Measurements from ENCODE around the gene ZNF423.

DNA sequence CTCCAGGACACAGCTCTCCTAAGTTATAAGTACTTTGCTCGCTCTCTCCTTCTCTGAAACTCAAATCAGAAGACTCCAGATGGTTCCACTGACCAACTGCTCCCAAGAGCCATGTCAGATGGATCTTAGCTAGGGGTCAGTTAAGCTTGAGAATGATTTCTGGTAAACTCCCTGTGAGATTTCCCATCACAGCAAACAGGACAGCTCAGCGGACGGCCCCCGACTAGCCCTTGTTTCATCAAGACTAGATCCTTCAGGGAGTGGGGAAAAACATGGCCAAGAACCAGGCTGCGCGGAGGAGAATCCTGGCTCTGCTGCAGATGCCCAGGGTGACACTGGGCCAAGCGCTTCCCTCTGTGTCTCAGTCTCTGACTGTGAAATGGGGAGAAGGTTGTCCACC lies 322.5 kb downstream of the ZNF423 start:
- TF ChIP-seq TARDBP (IDR thresholded peaks at IDR 0.05): no peak
- no peak for TF ChIP-seq SP1 (IDR thresholded peaks at IDR 0.05)
- TF ChIP-seq FOXM1 (IDR thresholded peaks at IDR 0.05; ENCODE audit: borderline replicate concordance): no peak
- TF ChIP-seq HDGF (IDR thresholded peaks at IDR 0.05; ENCODE audit: borderline replicate concordance): no peak
- no peak for TF ChIP-seq FOXK2 (IDR thresholded peaks at IDR 0.05)
- no peak for TF ChIP-seq CTBP1 (IDR thresholded peaks at IDR 0.05; ENCODE audit: borderline replicate concordance)
